Rectal smooth muscle tissue (tissue), 1 donor: ENCODE data around the gene SLC44A2.
A peak's percentile ranks its signal among the peaks of the same experiment; 100 is the strongest.

ENCODE experiments used
- H3K27ac ChIP-seq: one replicate; pipeline ENCODE4 v1.7.0; 2013; ENCODE audit warnings: low read depth, low read length, inconsistent platforms
- H3K27me3 ChIP-seq: one replicate; pipeline ENCODE4 v1.7.0; 2013; ENCODE audit warnings: low read length; ENCODE audit not compliant: control insufficient read depth, insufficient read depth
- H3K36me3 ChIP-seq: one replicate; pipeline ENCODE4 v1.7.0; 2013; ENCODE audit warnings: low read length; ENCODE audit not compliant: control insufficient read depth, insufficient read depth
- H3K4me1 ChIP-seq: one replicate; pipeline ENCODE4 v1.7.0; 2013; ENCODE audit warnings: low read length; ENCODE audit not compliant: control insufficient read depth, insufficient read depth
- H3K4me3 ChIP-seq: one replicate; pipeline ENCODE4 v1.7.0; 2013; ENCODE audit warnings: low read length
- H3K9ac ChIP-seq: one replicate; pipeline ENCODE4 v1.7.0; 2013; ENCODE audit warnings: low read length

SLC44A2 gene

GRCh38 chr19:10601999-10602329 lies 23.4 kb upstream of the SLC44A2 start:
- no peaks in the 10 kb centered on the region for H3K4me1 ChIP-seq
- no peaks in the 10 kb centered on the region for H3K36me3 ChIP-seq
- H3K9ac ChIP-seq = no peak overlapping the region
- H3K27me3 ChIP-seq = no peaks in the 10 kb centered on the region
- no peak overlapping the region for H3K27ac ChIP-seq
- H3K4me3 ChIP-seq = no peak overlapping the region

GRCh38 chr19:10602330-10603083 lies 22.8 kb upstream of the SLC44A2 start:
- Histone ChIP-seq H3K27me3 (no peaks in the 10 kb centered on the region), H3K36me3 (no peaks in the 10 kb centered on the region), H3K9ac (peak overlapping the region; percentile 84), H3K27ac (peak overlapping the region; percentile 66), H3K4me3 (peak overlapping the region; percentile 95), H3K4me1 (no peaks in the 10 kb centered on the region)

GRCh38 chr19:10603084-10603872 lies 22.1 kb upstream of the SLC44A2 start:
- H3K27me3 ChIP-seq = no peaks in the 10 kb centered on the region
- H3K4me3 ChIP-seq = peak overlapping the region; percentile 95

GRCh38 chr19:10603873-10604459 lies 21.4 kb upstream of the SLC44A2 start:
- peak overlapping the region; percentile 3 for H3K27ac ChIP-seq
- peak overlapping the region; percentile 95 for H3K4me3 ChIP-seq
- no peaks in the 10 kb centered on the region for H3K36me3 ChIP-seq
- H3K4me1 ChIP-seq = no peaks in the 10 kb centered on the region
- no peaks in the 10 kb centered on the region for H3K27me3 ChIP-seq
- peak overlapping the region; percentile 0 for H3K9ac ChIP-seq

More at GRCh38 chr19:10603084-10603872, 22.1 kb upstream of the SLC44A2 start:
- H3K4me1 ChIP-seq = no peaks in the 10 kb centered on the region
- peak overlapping the region; percentile 66 for H3K27ac ChIP-seq
- peak overlapping the region; percentile 84 for H3K9ac ChIP-seq
- H3K36me3 ChIP-seq = no peaks in the 10 kb centered on the region

GRCh38 chr19:10604460-10604980 lies 20.8 kb upstream of the SLC44A2 start:
- Histone ChIP-seq H3K9ac (no peak overlapping the region), H3K4me1 (no peaks in the 10 kb centered on the region), H3K27ac (peak overlapping the region; percentile 3), H3K27me3 (no peaks in the 10 kb centered on the region), H3K4me3 (peak overlapping the region; percentile 39), H3K36me3 (no peaks in the 10 kb centered on the region)

GRCh38 chr19:10611907-10612306 lies 13.4 kb upstream of the SLC44A2 start:
- Histone ChIP-seq H3K9ac (no peak overlapping the region), H3K27ac (no peak overlapping the region), H3K4me1 (no peaks in the 10 kb centered on the region)

GRCh38 chr19:10612499-10613119 lies 12.7 kb upstream of the SLC44A2 start:
- H3K27ac ChIP-seq = no peak overlapping the region
- no peak overlapping the region for H3K4me3 ChIP-seq
- H3K27me3 ChIP-seq = no peaks in the 10 kb centered on the region
- H3K4me1 ChIP-seq = no peaks in the 10 kb centered on the region
- no peaks in the 10 kb centered on the region for H3K36me3 ChIP-seq
- H3K9ac ChIP-seq = no peak overlapping the region

More at GRCh38 chr19:10611907-10612306, 13.4 kb upstream of the SLC44A2 start:
- Histone ChIP-seq H3K27me3 (no peaks in the 10 kb centered on the region), H3K4me3 (no peak overlapping the region), H3K36me3 (no peaks in the 10 kb centered on the region)

- Histone ChIP-seq H3K27ac (no peak overlapping the region), H3K9ac (no peak overlapping the region), H3K27me3 (no peaks in the 10 kb centered on the region), H3K4me1 (no peaks in the 10 kb centered on the region), H3K4me3 (no peak overlapping the region), H3K36me3 (no peaks in the 10 kb centered on the region)
Measured at GRCh38 chr19:10615429-10616023, 9.8 kb upstream of the SLC44A2 start.

GRCh38 chr19:10617409-10618121 lies 7.8 kb upstream of the SLC44A2 start:
- Histone ChIP-seq H3K9ac (no peak overlapping the region), H3K4me3 (no peak overlapping the region), H3K27me3 (no peaks in the 10 kb centered on the region), H3K36me3 (no peaks in the 10 kb centered on the region), H3K27ac (no peak overlapping the region), H3K4me1 (no peaks in the 10 kb centered on the region)

- no peaks in the 10 kb centered on the region for H3K27me3 ChIP-seq
- H3K36me3 ChIP-seq = no peaks in the 10 kb centered on the region
- no peak overlapping the region for H3K9ac ChIP-seq
- no peak overlapping the region for H3K27ac ChIP-seq
- H3K4me3 ChIP-seq = no peak overlapping the region
- H3K4me1 ChIP-seq = no peaks in the 10 kb centered on the region
Measured at GRCh38 chr19:10618846-10619245, 6.5 kb upstream of the SLC44A2 start.

GRCh38 chr19:10620786-10621185 lies 4.6 kb upstream of the SLC44A2 start:
- H3K36me3 ChIP-seq = no peaks in the 10 kb centered on the region
- no peak overlapping the region for H3K9ac ChIP-seq
- no peaks in the 10 kb centered on the region for H3K27me3 ChIP-seq
- no peaks in the 10 kb centered on the region for H3K4me1 ChIP-seq
- H3K4me3 ChIP-seq = no peak overlapping the region
- no peak overlapping the region for H3K27ac ChIP-seq
